ENCODE results near the gene BAZ1B.
A peak's percentile ranks its signal among the peaks of the same experiment; 100 is the strongest.
"Not testable (repeated sequence)": the region's sequence is repeated elsewhere in the genome, so short reads cannot be mapped to it uniquely, and the experiment has no call there.

BAZ1B gene

GRCh38 chr7:73530800-73531199, 8.7 kb upstream of the BAZ1B start:
- no peak overlapping the region for H3K4me2 ChIP-seq (ENCODE audit: low read length)
- peaks cover 9% of the 10 kb centered on the region for H3K36me3 ChIP-seq (ENCODE audit: control insufficient read depth, low read length)

GRCh38 chr7:73526896-73527821, 5.1 kb upstream of the BAZ1B start:
- peak overlapping the region; percentile 38 for H3K4me3 ChIP-seq (ENCODE audit: low read length)
- H3K4me1 ChIP-seq (ENCODE audit: control insufficient read depth, low read length), result peaks cover 52% of the 10 kb centered on the region
- TF ChIP-seq EZH2phosphoT487 (IDR thresholded peaks at IDR 0.05; ENCODE audit: borderline replicate concordance, low read length), result no peak
- TF ChIP-seq, protein P1, sequence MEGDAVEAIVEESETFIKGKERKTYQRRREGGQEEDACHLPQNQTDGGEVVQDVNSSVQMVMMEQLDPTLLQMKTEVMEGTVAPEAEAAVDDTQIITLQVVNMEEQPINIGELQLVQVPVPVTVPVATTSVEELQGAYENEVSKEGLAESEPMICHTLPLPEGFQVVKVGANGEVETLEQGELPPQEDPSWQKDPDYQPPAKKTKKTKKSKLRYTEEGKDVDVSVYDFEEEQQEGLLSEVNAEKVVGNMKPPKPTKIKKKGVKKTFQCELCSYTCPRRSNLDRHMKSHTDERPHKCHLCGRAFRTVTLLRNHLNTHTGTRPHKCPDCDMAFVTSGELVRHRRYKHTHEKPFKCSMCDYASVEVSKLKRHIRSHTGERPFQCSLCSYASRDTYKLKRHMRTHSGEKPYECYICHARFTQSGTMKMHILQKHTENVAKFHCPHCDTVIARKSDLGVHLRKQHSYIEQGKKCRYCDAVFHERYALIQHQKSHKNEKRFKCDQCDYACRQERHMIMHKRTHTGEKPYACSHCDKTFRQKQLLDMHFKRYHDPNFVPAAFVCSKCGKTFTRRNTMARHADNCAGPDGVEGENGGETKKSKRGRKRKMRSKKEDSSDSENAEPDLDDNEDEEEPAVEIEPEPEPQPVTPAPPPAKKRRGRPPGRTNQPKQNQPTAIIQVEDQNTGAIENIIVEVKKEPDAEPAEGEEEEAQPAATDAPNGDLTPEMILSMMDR (IDR thresholded peaks at IDR 0.05; ENCODE audit: low read depth, low read length, poor library complexity, severe bottlenecking), result no peak
- H3K9me2 ChIP-seq (replicated peaks; ENCODE audit: control insufficient read depth, low read length), result no peaks in the 10 kb centered on the region
- H3K79me2 ChIP-seq (ENCODE audit: control insufficient read depth, low read length), result peaks cover 29% of the 10 kb centered on the region
- no peaks in the 10 kb centered on the region for H4K20me1 ChIP-seq (ENCODE audit: control insufficient read depth, insufficient read depth, low read depth, low read length)
- H3K27me3 ChIP-seq (ENCODE audit: control insufficient read depth, low read length), result no peaks in the 10 kb centered on the region
- H3K9me3 ChIP-seq (ENCODE audit: control insufficient read depth, insufficient read depth, low read length), result no peaks in the 10 kb centered on the region
- H3K27ac ChIP-seq (ENCODE audit: low read depth, low read length), result peak overlapping the region; percentile 88
- H3K36me3 ChIP-seq (ENCODE audit: control insufficient read depth, low read length), result peaks cover 3% of the 10 kb centered on the region; the same call in 1 of the 2 replicates
- peak overlapping the region; percentile 59 for H3K4me2 ChIP-seq (ENCODE audit: low read length)
- peaks cover 40% of the 10 kb centered on the region for H3F3A ChIP-seq (ENCODE audit: control insufficient read depth, insufficient read depth)

More at GRCh38 chr7:73530800-73531199, 8.7 kb upstream of the BAZ1B start:
- no peaks in the 10 kb centered on the region for H3K9me2 ChIP-seq (replicated peaks; ENCODE audit: control insufficient read depth, low read length)
- H3K79me2 ChIP-seq (ENCODE audit: control insufficient read depth, low read length), result peaks cover 6% of the 10 kb centered on the region
- no peaks in the 10 kb centered on the region for H3K9me3 ChIP-seq (ENCODE audit: control insufficient read depth, insufficient read depth, low read length)
- H3K27me3 ChIP-seq (ENCODE audit: control insufficient read depth, low read length), result no peaks in the 10 kb centered on the region
- H3F3A ChIP-seq (ENCODE audit: control insufficient read depth, insufficient read depth), result peaks cover 24% of the 10 kb centered on the region
- TF ChIP-seq EZH2phosphoT487 (IDR thresholded peaks at IDR 0.05; ENCODE audit: borderline replicate concordance, low read length), result no peak
- TF ChIP-seq, protein P1 (IDR thresholded peaks at IDR 0.05; ENCODE audit: low read depth, low read length, poor library complexity, severe bottlenecking), result no peak
- H4K20me1 ChIP-seq (ENCODE audit: control insufficient read depth, insufficient read depth, low read depth, low read length), result no peaks in the 10 kb centered on the region
- peaks cover 22% of the 10 kb centered on the region for H3K4me1 ChIP-seq (ENCODE audit: control insufficient read depth, low read length)
- H3K27ac ChIP-seq (ENCODE audit: low read depth, low read length), result no peak overlapping the region
- H3K4me3 ChIP-seq (ENCODE audit: low read length), result no peak overlapping the region

GRCh38 chr7:73526158-73526494, 4.0 kb upstream of the BAZ1B start:
- Histone ChIP-seq H3K4me2 (ENCODE audit: low read length) (peak overlapping the region; percentile 98), H3K27ac (ENCODE audit: low read depth, low read length) (peak overlapping the region; percentile 88), H3F3A (ENCODE audit: control insufficient read depth, insufficient read depth) (peaks cover 40% of the 10 kb centered on the region), H3K79me2 (ENCODE audit: control insufficient read depth, low read length) (peaks cover 39% of the 10 kb centered on the region), H3K4me3 (ENCODE audit: low read length) (peak overlapping the region; percentile 90), H3K4me1 (ENCODE audit: control insufficient read depth, low read length) (peaks cover 52% of the 10 kb centered on the region)
- not testable (repeated sequence) for H3K27me3 ChIP-seq (ENCODE audit: control insufficient read depth, low read length); H3K9me3 ChIP-seq (ENCODE audit: control insufficient read depth, insufficient read depth, low read length); H3K36me3 ChIP-seq (ENCODE audit: control insufficient read depth, low read length); H4K20me1 ChIP-seq (ENCODE audit: control insufficient read depth, insufficient read depth, low read depth, low read length); H3K9me2 ChIP-seq (replicated peaks; ENCODE audit: control insufficient read depth, low read length)

DNA sequence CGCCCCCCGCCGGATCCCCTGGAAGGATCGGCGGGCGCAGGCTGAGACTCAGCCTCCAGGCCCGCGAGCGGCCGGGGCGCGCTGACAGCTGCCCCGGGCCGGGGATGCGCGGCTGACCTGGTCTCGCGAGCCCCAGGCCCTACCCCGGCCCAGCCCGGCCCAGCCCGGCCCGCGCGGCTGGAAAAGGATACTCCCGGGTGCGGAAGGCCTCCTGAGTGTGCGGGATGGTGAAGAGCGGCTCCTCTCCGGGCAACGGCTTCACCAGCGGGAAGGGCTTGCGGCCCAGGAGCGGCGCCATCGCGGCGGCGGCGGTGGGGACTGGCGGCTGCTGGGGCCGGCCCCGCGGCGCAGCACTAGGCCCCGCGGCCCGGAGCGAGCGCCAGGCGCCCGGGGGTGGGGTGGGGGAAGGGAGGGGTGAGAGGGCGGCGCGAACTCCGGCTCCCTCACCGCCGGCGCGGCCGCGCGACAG, 423 bp downstream of the BAZ1B start:
- peaks cover 26% of the 10 kb centered on the region for H3F3A ChIP-seq (ENCODE audit: control insufficient read depth, insufficient read depth)

More for the DNA sequence above, 423 bp downstream of the BAZ1B start:
- H3K9me2 ChIP-seq (replicated peaks; ENCODE audit: control insufficient read depth, low read length), result no peaks in the 10 kb centered on the region
- peak overlapping the region; percentile 90 for H3K4me3 ChIP-seq (ENCODE audit: low read length)
- peak overlapping the region; percentile 78 for H3K27ac ChIP-seq (ENCODE audit: low read depth, low read length)
- H4K20me1 ChIP-seq (ENCODE audit: control insufficient read depth, insufficient read depth, low read depth, low read length), result peaks cover 34% of the 10 kb centered on the region
- H3K27me3 ChIP-seq (ENCODE audit: control insufficient read depth, low read length), result no peaks in the 10 kb centered on the region
- H3K9me3 ChIP-seq (ENCODE audit: control insufficient read depth, insufficient read depth, low read length), result no peaks in the 10 kb centered on the region
- peaks cover 84% of the 10 kb centered on the region for H3K79me2 ChIP-seq (ENCODE audit: control insufficient read depth, low read length)
- peaks cover 74% of the 10 kb centered on the region for H3K4me1 ChIP-seq (ENCODE audit: control insufficient read depth, low read length)
- H3K4me2 ChIP-seq (ENCODE audit: low read length), result peak overlapping the region; percentile 98
- peaks cover 51% of the 10 kb centered on the region for H3K36me3 ChIP-seq (ENCODE audit: control insufficient read depth, low read length)
- TF ChIP-seq, protein P1 (IDR thresholded peaks at IDR 0.05; ENCODE audit: low read depth, low read length, poor library complexity, severe bottlenecking), result no peak
- no peak for TF ChIP-seq EZH2phosphoT487 (IDR thresholded peaks at IDR 0.05; ENCODE audit: borderline replicate concordance, low read length)
